Endothelial cell of umbilical vein (primary cell): ENCODE data around the gene ZNFX1. TPM values are rescaled to one million over a fixed set of nuclear protein-coding genes. Genes with fewer than 3 reads are reported as not detected.

Source experiments
- BruUV-seq: library from RNA; stranded (reverse); fragments of 400-500 nt; replicated peaks from 2 replicates; lab custom pipeline; 2021; lab: Mats Ljungman, UMichigan
- CTCF ChIA-PET: fragments of 300-600, 350-600 bp; sonication (Branson Sonifier 250); formaldehyde crosslinking; loops from one replicate; lab custom pipeline; 2021; ENCODE audit warnings: antibody characterized with exemption, inconsistent platforms; lab: Charles Lee
- POLR2A ChIA-PET: fragments of 300-600, 350-600 bp; sonication (Branson Sonifier 250); formaldehyde crosslinking; loops from one replicate; lab custom pipeline; 2021; ENCODE audit warnings: antibody characterized with exemption, inconsistent platforms; lab: Charles Lee
- DNase-seq: peaks from one replicate; pipeline ENCODE4 v3.0.0-alpha.2; 2011; ENCODE audit warnings: low read depth, low spot score
- FAIRE-seq: peaks from 2 replicates; lab custom pipeline; 2011; peaks lifted over from hg19 to GRCh38; lab: Jason Lieb, UNC
- H2AFZ ChIP-seq: 2 replicates; pipeline ENCODE4 v1.6.0; 2012; ENCODE audit warnings: low read depth, low read length, control low read depth, inconsistent platforms
- H3K27ac ChIP-seq: 2 replicates; pipeline ENCODE4 v1.5.1; 2011; ENCODE audit warnings: low read depth, mild to moderate bottlenecking, control low read depth, low read length, moderate library complexity; ENCODE audit not compliant: insufficient read depth
- H3K27me3 ChIP-seq, 2 experiments: 2 replicates each; pipeline versions ENCODE4 v1.6.0 to v1.6.1; 2011; ENCODE audit warnings: low read length in 2 of 2, mixed read lengths in 1 of 2; ENCODE audit not compliant: control insufficient read depth in 2 of 2, insufficient read depth in 2 of 2
- H3K36me3 ChIP-seq, 2 experiments: 2 replicates in 1 of 2; 3 replicates in 1 of 2; pipeline ENCODE4 v1.5.1; 2011; ENCODE audit warnings: low read length in 2 of 2, mild to moderate bottlenecking in 1 of 2, moderate library complexity in 1 of 2; ENCODE audit not compliant: control insufficient read depth in 2 of 2, insufficient read depth in 2 of 2; ENCODE audit errors: extremely low read depth in 1 of 2
- H3K4me1 ChIP-seq: 3 replicates; pipeline ENCODE4 v1.5.1; 2011; ENCODE audit warnings: mild to moderate bottlenecking, low read length; ENCODE audit not compliant: control insufficient read depth, insufficient read depth; ENCODE audit errors: extremely low read depth
- H3K4me2 ChIP-seq: 2 replicates; pipeline ENCODE4 v1.6.1; 2011; ENCODE audit warnings: low read length, control low read depth, mixed read lengths; ENCODE audit not compliant: insufficient read depth
- H3K4me3 ChIP-seq, 3 experiments: fragments of 200-600 bp in 1 of 3; sonication (generic), shearing (Covaris generic) in 1 of 3; replicated peaks in 1 of 3; 2 replicates each; pipeline ENCODE4 v1.5.1; 2011 to 2016; ENCODE audit warnings: control low read depth in 3 of 3, low read length in 3 of 3, mild to moderate bottlenecking in 2 of 3, inconsistent platforms in 1 of 3, low read depth in 1 of 3, moderate library complexity in 1 of 3; ENCODE audit not compliant: insufficient read depth in 1 of 3
- H3K79me2 ChIP-seq: 2 replicates; pipeline ENCODE4 v1.6.0; 2012; ENCODE audit warnings: low read length, inconsistent platforms; ENCODE audit not compliant: control insufficient read depth, insufficient read depth
- H3K9ac ChIP-seq: replicated peaks from 2 replicates; pipeline ENCODE3; 2011; ENCODE audit warnings: low read length, control low read depth; ENCODE audit not compliant: insufficient read depth; ENCODE audit errors: extremely low read depth
- H3K9me1 ChIP-seq: replicated peaks from 3 replicates; pipeline ENCODE4 v1.6.0; 2011; ENCODE audit warnings: mild to moderate bottlenecking, low read length; ENCODE audit not compliant: control insufficient read depth, insufficient read depth; ENCODE audit errors: extremely low read depth
- H3K9me3 ChIP-seq: replicated peaks from 2 replicates; pipeline ENCODE4 v1.5.1; 2012; ENCODE audit warnings: low read length, inconsistent platforms; ENCODE audit not compliant: control insufficient read depth, insufficient read depth
- H4K20me1 ChIP-seq: replicated peaks from 2 replicates; pipeline ENCODE3; 2011; ENCODE audit warnings: mild to moderate bottlenecking, low read length; ENCODE audit not compliant: control insufficient read depth, insufficient read depth; ENCODE audit errors: extremely low read depth
- EZH2 ChIP-seq: IDR thresholded peaks from 2 replicates; pipeline ENCODE4 v1.6.1; 2012; ENCODE audit warnings: borderline replicate concordance, low read depth, mild to moderate bottlenecking, moderate library complexity, low read length, inconsistent platforms; ENCODE audit not compliant: severe bottlenecking
- FOS ChIP-seq: IDR thresholded peaks from 2 replicates; pipeline ENCODE4 v1.6.1; 2011; ENCODE audit warnings: mild to moderate bottlenecking, low read length, moderate library complexity, borderline replicate concordance; ENCODE audit not compliant: insufficient read depth
- GATA2 ChIP-seq: IDR thresholded peaks from 2 replicates; pipeline ENCODE4 v1.7.0; 2011; ENCODE audit warnings: low read depth, mild to moderate bottlenecking, moderate library complexity, mixed read lengths, low read length; ENCODE audit not compliant: insufficient read length, insufficient read depth
- JUN ChIP-seq: IDR thresholded peaks from 2 replicates; pipeline ENCODE4 v1.6.1; 2011; ENCODE audit warnings: borderline replicate concordance, low read depth; ENCODE audit not compliant: insufficient read length, insufficient read depth
- MAX ChIP-seq: IDR thresholded peaks from 2 replicates; pipeline ENCODE4 v1.6.1; 2011; ENCODE audit not compliant: insufficient read depth, insufficient read length
- MYC ChIP-seq: IDR thresholded peaks from one replicate; pipeline ENCODE4 v1.6.1; 2011; ENCODE audit warnings: mild to moderate bottlenecking, low read depth, low read length
- POLR2A ChIP-seq: IDR thresholded peaks from 2 replicates; pipeline ENCODE4 v1.6.1; 2012; ENCODE audit warnings: low read depth, mild to moderate bottlenecking, control low read depth, low read length
- POLR2AphosphoS5 ChIP-seq: IDR thresholded peaks from 2 replicates; pipeline ENCODE4 v1.6.1; 2012; ENCODE audit warnings: low read depth, mild to moderate bottlenecking, control low read depth, low read length, moderate library complexity; ENCODE audit not compliant: insufficient read depth
- dilution Hi-C: fragments of 300-500 bp; cut with MboI; formaldehyde crosslinking; loops from one replicate; pipeline ENCODE4 v1.15.0; 2019; ENCODE audit warnings: low sequenced_read_pairs; ENCODE audit not compliant: extremely low pct_ligation_motif_present
- intact Hi-C: fragments of 100-400 bp; cut with micrococcal nuclease; formaldehyde crosslinking; loops from one replicate; pipeline ENCODE4 v1.10.0; 2022
- polyA plus RNA-seq, 4 experiments: library from polyadenylated mRNA; depleted of rRNA in 3 of 4; stranded (reverse) in 3 of 4; unstranded in 1 of 4; fragments of >200 nt; gene quantifications; 2 replicates each; pipeline versions ENCODE4 v1.2.1 to v1.2.3, GENCODE V29; 2011 to 2012; ENCODE audit warnings: missing spikeins in 1 of 4
- total RNA-seq: library from RNA; stranded (reverse); gene quantifications from 2 replicates; pipeline ENCODE4 v1.2.3, GENCODE V29; 2021
- TF ChIP-seq, protein P1 (sequence below), 2 donors: IDR thresholded peaks; 1 replicate in 1 of 2; 2 replicates in 1 of 2; pipeline ENCODE4 v1.5.1; 2011; ENCODE audit warnings: low read length in 2 of 2, mild to moderate bottlenecking in 2 of 2, moderate library complexity in 2 of 2, control low read depth in 1 of 2, inconsistent platforms in 1 of 2, low read depth in 1 of 2; ENCODE audit not compliant: insufficient read depth in 1 of 2; ENCODE audit errors: extremely low read depth in 1 of 2

The ZNFX1 gene
- total and polyA plus RNA-seq, 2 donors (not counting 3 experiments of a cell fraction or from before 2014, with no cell fraction given) = 8.3 to 27.9 TPM

DNA sequence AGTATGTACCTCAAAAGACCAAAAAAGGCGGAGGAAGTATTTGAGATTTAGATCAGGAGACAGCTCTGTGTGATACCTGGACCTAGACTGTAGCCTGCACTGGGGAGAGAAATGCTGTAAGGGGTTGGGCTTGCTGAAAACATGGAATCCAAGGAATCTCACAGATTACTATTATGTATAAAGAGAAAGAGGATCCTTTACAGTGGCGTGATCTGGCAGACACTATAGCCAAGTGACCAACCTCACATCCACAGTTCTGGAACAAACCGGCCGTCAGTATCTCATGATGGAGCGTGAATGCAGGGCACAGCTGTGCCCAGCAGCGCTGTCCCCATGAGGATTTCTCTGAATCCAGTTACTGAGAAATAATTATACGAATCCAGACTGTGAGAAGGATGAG is 46.4 kb downstream of the ZNFX1 start:
- FAIRE-seq (no peak), DNase-seq (no peak)
- H3K9me1 ChIP-seq = no peaks in the 10 kb centered on the region
- no peaks in the 10 kb centered on the region for H3K4me1 ChIP-seq
- ChIA-PET CTCF (interaction anchor here (0.6 to 1.1 kb wide), 2 partner anchors 15 to 28 kb away, joined by 3 to 4 read pairs; no protein-coding TSS in a partner anchor), POLR2A (no interaction called here)
- H3K36me3 ChIP-seq = peaks cover 8 to 44% of the 10 kb centered on the region in 2 experiments
- dilution Hi-C loops = no loop called here
- no peaks in the 10 kb centered on the region for H3K27me3 ChIP-seq
- no peaks in the 10 kb centered on the region for H4K20me1 ChIP-seq
- H3K9me3 ChIP-seq = no peaks in the 10 kb centered on the region
- no peak overlapping the region for H3K9ac ChIP-seq
- no peaks in the 10 kb centered on the region for H3K79me2 ChIP-seq
- no peak overlapping the region for H2AFZ ChIP-seq
- TF ChIP-seq POLR2AphosphoS5 (no peak), EZH2 (no peak), POLR2A (no peak), MAX (no peak), GATA2 (no peak), FOS (no peak), JUN (no peak), MYC (no peak)
- TF ChIP-seq, protein P1, sequence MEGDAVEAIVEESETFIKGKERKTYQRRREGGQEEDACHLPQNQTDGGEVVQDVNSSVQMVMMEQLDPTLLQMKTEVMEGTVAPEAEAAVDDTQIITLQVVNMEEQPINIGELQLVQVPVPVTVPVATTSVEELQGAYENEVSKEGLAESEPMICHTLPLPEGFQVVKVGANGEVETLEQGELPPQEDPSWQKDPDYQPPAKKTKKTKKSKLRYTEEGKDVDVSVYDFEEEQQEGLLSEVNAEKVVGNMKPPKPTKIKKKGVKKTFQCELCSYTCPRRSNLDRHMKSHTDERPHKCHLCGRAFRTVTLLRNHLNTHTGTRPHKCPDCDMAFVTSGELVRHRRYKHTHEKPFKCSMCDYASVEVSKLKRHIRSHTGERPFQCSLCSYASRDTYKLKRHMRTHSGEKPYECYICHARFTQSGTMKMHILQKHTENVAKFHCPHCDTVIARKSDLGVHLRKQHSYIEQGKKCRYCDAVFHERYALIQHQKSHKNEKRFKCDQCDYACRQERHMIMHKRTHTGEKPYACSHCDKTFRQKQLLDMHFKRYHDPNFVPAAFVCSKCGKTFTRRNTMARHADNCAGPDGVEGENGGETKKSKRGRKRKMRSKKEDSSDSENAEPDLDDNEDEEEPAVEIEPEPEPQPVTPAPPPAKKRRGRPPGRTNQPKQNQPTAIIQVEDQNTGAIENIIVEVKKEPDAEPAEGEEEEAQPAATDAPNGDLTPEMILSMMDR (IDR thresholded peaks at IDR 0.05; ENCODE audit: extremely low read depth in 1 of 2, insufficient read depth in 1 of 2, low read depth in 1 of 2, low read length in 2 of 2) = no peak
- no peak overlapping the region for H3K27ac ChIP-seq
- BruUV-seq = no TSS peak
- no peak overlapping the region for H3K4me3 ChIP-seq
- intact Hi-C loops = no loop called here
- no peak overlapping the region for H3K4me2 ChIP-seq
